ENCODE data around the gene TMEM191C.
"Not testable (repeated sequence)": the region's sequence is repeated elsewhere in the genome, so short reads cannot be mapped to it uniquely, and the experiment has no call there.

TMEM191C gene

DNA sequence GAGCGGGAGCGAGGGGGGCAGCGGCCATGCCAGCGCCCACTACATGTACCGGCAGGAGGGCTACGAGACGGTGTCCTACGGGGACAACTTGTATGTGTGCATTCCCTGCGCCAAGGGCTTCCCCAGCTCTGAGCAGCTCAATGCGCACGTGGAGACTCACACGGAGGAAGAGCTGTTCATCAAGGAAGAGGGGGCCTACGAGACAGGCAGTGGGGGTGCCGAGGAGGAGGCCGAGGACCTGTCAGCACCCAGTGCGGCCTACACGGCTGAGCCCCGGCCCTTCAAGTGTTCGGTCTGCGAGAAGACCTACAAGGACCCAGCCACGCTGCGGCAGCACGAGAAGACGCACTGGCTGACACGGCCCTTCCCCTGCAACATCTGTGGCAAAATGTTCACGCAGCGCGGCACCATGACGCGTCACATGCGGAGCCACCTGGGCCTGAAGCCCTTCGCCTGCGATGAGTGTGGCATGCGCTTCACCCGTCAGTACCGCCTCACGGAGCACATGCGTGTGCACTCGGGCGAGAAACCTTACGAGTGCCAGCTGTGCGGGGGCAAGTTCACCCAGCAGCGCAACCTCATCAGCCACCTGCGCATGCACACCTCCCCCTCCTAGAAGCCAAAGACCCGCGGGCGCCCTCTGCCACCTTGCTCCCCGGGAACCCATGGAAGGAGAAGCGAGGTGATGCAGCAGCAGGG, 20.9 kb upstream of the TMEM191C start:
- no peak for DNase-seq

DNA sequence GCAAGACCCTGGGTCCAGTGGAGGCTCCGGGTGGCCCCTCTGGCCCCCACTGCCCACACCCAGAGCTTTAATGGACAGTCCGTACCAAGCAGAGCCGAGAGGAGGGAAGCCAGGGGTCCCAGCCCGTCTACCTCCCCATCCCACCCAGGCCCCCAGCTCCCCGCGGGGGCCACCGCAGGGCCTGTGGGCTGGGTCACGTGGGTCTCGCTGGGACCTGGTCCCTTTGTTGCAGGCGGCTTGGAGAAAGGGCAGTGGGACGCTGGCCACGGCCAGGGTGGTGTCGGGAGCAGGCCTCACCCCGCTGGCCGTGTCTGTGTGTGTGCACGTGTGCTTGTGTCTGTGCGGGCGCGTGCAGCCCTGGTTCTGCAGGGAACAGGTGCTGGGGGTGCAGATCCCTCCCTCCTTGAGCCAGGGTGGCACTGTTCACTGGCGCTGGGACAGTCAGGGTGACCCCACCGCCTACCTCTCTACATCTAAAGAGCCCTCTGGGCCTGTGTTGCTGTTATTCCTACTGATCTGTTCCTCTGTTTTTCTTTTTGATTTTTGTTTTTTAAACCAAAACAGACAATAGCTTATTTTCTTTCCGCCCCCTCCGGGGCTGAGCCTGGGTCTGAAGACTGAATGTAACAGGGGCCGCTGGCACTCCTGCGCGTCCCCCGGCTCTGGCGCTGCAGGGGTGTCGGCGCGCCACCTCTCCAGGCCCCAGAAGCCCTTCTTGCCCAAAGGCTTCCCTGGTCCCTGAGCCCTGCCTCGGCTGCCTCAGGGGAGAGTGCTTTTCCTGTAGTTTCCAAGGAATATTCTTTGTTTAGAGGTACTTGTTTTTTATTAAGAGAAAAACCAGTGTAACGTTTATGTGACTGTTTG, 20.1 kb upstream of the TMEM191C start:
- no peak for DNase-seq

DNA sequence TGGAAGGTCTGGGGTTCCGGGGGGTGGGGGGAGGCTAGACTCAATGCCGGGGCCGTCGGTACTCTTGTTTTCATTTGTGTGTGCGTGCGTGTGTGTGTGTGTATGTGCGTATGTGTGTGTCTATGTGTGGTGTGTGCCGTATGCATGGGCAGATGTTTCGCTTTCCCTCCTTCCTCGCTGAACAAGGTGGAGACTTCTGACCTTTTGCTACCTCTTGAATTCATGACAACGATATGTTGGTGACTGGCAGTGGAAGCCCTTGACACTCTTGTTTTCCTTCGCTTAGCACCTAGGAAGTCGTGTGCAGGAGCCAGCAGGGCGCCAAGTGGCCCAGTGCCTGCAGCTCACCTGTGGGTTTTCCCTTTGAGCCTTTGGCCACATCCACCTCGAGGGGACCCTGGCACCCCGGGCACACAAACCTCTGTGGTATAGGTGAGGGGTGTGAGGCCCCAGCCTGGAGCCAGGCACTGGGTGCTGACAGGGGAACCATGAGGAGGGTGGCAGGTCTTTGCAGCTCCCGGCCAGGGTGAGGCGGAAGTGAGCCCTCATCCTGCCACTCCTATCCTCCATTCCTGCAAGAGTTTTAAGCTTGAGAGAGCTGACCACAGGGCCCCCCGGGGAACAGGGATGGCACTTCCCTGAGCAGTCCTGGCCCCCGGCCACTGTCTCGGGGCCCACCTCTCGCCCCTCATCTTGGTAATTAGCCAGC, 19.3 kb upstream of the TMEM191C start:
- DNase-seq: no peak

DNA sequence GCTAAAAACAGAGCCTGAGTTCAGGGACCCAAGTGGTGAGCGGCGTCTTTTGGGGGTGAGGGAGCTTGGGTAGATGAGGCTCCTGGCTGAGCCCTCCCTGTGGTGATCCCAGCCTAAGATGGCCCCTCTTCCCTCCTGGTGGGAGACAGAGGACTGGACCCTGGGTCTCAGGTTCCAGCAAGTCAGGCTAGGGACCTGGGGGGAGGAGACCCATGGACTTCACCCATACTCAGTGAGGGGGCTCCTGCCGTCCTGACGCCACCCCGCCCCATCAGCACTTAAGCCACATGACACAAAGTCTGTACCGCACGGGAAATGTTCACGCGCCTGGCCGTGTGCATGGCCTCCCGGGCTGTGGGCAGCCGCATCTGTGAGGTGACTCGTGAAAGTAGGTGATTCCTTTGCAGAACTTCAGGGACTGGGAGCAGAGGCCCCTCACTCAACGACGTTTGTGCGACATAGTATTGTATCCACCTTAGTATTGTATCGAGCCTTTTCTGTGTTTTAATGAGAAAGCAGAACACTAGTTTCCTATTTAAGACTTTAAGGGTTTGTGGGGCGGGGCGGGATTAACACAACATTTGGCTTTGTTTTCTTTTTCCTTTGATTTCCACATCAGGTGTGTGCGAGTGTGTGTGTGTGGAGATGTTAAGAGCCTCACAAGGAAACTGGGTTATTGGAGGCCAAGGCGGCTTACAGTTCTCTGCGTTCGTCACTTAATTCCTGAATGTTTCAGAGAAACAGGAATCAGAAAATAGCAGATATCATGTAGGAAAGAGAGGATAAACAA, 18.4 kb upstream of the TMEM191C start:
- DNase-seq: no peak

DNA sequence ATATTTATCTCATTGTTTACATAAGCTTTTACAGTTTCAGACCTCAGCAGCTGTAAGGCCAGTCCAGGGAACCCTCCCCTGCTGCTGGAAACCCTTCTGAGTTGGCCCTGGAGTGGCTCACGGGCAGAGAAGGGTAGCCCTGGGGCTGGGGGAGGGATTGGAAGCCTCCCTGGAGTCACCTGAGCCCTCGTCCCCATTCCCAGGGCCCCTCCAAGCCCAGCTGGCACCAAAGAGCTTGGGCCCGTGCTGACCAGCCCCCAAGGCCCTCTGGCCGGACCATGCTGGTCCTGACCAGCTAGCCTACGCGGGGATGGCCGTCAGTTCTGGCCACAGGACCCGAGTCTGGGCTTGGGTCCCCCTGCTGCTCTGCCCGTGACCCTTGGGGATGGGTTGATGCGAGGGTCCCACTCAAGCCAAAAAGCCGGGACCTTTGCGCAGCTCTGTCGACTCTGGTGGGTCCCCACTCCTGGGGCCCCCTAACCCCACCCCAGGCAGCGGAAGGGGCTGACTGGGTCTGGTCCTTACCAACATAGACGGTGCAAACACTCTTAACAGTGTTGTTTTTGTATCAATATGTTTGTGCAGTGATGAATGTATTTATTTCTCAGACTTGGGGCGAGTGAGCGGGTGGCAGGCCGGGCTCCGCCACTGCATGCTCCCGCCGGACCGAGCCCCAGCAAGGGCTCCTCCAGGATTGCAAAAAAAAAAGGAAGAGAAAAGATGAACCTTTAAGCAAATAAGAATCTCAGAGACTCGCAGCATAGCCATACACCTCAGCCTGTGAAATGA, 17.5 kb upstream of the TMEM191C start:
- DNase-seq: no peak

DNA sequence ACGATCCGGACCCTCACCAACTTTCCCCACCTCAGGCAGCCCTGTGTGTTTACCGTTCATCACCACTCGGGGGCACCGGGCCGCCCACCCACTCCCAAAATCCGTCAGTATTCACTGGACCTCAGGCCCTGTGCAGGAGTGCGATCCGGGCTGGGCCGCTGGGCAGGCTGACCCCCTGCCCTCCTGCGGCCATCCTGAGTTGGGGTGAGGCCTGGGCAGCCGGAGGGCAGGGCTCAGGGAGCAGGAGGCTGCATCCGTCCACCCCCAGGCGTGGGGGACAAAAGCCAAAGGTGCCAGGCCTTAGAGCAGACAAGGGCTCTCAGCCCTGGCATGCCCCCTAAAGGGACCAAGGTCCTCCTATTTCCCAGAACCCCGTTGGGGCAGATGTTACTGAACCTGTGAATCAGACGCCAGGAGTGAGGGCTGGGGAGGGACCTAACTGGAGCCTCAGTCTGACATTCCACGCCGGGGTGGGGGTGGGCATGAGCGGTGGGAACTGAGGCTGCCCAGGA, 16.8 kb upstream of the TMEM191C start:
- DNase-seq: no peak

DNA sequence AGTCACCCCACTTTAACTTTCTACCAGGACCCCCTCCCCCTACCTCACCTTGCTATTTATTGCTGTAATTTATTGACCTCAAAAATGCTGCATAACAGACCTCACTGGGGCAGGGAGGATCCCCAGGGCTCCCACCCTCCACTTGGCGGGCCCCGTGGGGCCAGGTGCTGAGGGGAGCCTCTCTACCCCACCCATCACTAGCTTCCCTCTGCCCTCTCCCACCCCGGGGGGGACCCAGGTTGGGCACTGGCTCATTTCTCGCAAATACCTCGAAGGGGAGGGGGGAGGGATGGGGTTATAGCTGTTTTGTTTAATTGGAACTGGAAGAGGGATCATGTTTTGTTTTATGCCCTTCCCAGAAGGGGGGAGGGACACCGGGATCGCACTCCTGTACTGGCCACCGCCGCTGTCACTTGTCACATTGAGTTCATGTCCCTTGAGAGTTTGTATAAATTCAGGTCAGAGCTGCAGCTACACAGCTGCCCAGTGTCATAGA, 16.3 kb upstream of the TMEM191C start:
- DNase-seq: no peak

DNA sequence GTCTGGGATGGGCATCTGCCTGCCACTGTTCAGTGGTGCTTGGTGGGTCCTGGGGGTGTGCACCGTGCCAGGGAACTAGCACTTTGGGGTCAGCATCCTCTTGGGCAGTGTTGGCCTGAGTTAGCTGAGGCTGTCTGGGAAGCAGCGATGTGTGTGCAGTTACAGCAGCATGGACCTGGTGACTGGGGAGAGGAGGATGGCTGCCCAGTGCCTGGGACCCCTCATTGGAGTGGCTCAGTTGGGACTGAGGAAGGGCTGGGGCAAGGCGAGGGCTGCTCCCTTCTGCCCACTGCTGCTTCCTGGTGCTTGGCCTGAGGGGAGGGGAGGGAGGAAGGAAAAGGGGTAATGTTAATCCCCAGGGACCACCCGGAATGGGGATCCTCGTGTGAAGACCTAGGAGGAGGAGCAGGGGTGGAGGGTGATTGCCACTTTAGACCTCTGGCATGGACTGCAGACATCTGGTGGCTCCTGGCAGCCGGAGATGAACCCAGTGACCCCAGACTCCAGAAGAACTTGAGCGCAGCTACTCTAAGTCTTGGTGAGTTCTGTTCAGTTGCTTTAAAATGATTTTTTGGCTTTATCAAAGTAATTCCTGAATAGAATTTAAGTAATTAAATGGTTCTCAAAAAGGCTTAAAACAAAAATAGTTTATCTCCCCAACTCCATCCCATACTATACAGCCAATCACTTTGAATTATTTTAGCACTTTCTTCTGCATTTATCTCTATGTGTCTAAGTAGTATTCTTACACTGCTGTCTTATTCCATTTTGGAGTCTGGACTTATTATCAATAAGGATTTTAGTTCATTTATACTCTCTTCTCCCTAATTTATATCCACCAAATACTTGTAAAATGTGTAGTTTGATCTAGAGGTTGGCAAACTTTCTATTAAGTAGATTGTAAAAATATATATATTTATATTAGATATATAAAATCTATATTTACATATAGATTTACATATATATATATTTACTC, 15.4 kb upstream of the TMEM191C start:
- DNase-seq: no peak

DNA sequence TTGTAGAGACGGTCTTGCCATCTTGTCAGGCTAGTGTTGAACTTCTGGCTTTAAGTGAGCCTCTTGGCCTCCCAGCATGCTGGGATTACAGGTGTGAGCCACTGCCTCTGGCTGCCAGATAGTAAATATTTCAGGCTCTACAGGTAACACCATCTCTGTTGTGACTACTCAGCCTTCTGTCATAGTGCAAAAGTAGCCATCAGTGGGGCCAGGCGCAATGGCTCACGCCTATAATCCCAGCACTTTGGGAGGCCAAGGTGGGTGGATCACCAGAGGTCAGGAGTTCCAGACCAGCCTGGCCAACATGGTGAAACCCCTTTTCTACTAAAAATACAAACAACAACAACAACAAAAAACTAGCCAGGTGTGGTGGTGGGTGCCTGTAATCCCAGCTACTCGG, 14.5 kb upstream of the TMEM191C start:
- DNase-seq: not testable (repeated sequence)

DNA sequence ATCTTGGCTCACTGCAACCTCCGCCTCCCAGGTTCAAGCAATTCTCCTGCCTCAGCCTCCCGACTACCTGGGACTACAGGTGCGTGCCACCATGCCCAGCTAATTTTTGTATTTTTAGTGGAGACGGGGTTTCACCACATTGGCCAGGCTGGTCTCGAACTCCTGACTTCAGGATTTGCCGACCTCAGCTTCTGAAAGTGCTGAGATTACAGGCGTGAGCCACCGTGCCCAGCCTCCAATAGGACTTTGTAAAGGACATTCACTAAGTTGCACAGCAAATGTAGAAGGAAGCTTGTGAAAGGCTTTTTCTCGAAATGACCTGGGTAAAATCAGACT, 12.2 kb upstream of the TMEM191C start:
- DNase-seq: not testable (repeated sequence)

DNA sequence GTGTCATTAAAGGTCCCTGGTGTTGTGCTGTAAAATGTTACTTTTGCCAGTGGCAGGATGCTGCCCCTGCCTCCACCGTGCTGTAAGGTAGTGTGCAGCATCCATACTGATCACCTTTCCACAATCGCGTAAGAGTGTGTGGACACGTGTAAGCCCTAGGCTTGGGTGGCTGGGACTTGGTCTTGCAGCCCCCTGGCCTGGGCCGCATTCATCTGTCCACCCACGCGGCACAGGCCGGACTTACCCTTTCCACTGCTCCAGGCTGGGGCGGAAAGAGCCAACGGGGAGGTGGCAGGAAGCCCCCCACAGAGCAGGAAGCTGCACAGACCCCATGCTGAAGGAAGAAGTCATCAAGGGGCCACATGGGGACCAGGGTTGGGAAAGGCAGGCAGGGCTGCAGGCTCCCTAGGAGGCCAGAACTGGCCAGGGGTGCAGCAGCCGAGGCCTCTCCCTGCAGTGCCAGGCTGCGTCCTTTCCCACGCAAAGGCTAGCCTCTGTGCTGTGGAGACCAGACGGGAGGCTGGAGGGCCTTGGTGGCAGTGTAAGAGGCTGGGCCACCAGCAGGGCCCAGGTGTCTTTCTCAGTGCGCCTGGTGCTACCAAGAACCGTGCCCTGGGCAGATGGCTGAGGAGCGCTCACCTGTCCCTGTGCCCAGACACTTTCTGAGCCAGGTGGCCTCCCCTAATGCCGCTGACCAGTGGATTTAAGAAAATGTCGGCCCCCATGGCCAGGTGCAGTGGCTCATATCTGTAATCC, 11.7 kb upstream of the TMEM191C start:
- DNase-seq: no peak

DNA sequence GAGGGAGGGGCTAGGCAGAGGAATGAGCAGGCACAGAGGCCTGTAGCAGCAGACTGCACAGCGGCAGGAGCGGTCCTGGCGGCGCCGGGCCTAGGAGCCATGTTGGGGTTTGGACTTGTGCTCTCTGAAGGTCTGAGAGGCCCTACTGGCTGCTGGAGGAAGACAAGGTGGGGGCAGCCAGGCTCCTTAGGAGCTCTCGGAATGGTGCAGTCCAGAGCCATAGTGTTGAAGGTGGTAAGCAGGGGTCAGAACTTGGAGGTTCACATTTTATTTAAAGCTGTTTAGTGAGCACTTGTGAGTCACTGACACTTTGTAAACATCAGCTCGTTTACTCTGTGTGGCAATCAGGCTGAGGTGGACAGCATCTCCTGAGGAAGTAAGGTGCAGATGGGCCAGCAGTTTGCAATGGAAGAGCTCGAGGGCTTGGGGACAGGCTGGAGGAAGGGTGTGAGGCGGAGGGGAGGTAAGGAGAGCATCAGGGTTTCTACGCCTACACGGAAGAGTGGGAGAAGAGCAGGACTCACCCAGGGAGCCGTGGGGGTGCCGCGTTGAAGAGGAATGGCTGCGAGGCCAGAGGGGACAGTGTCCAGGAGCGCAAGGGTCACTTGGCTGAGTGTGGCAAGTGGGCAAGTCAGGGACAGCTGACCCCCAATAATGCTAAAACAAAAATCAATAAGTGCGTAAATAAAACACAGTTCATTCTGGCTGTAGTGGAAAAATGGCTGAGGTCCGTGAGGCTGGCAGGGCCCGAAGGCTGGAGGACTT, 10.0 kb upstream of the TMEM191C start:
- DNase-seq: no peak

DNA sequence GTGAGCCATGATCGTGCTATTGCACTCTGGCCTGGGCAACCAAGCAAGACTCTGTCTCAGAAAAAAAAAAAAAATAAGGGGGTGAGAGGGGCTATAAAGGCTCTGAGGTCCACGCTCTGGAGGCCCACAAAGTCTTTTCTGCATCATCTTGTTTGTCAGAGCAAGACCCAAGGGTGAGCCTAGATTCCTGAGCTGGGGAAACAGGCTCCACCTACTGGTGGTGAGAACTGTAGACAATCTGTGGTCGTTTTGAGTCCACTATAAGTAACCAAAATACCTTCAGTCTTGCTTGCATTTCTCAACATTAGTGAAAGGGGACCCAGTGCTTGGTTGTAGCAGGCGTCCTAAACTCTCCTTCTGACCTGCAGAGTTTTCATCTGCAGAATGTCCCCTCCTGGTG, 4.5 kb upstream of the TMEM191C start:
- DNase-seq: not testable (repeated sequence)

DNA sequence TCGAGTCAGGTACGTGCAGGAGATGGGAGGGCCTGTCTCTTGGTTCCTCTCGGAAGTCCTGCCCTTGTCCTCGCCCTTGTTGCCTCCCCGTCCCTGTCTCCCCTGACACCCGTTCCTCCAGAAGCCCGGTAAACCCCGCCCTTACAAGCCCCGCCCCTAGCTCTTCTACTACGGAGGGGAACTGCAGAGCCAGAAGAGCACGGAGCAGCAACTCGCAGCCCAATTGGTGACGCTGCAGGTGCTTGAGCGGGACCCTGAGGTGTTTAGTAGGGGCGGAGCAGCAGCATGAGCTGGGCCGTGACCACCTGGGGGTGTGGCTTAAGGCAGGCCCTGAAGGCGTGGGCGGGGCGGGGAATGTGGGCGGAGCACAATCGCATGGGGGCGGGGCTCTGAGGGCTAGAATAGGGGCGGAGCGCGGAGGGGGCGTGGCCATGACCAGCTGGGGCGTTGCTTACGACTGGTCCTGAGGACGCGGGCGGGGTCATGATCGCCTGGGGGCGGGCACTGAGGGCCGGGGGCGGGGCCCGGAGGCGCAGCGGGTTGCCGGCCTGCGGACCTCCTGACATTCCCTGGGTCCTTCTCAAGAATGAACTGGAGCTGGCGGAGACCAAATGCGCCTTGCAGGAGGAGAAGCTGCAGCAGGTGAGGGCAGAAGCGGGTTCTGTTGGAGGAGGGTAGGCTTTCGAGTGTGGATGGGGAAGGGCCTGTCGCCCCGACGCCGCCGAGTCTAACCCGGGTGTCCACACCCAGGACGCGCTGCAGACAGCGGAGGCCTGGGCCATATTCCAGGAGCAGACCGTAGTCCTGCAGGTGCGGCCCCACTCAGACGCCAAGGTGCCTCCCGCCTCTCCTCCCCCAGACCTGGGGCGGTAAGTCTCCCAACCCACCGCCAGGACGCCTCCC, 1.3 kb downstream of the TMEM191C start:
- not testable (repeated sequence) for DNase-seq

DNA sequence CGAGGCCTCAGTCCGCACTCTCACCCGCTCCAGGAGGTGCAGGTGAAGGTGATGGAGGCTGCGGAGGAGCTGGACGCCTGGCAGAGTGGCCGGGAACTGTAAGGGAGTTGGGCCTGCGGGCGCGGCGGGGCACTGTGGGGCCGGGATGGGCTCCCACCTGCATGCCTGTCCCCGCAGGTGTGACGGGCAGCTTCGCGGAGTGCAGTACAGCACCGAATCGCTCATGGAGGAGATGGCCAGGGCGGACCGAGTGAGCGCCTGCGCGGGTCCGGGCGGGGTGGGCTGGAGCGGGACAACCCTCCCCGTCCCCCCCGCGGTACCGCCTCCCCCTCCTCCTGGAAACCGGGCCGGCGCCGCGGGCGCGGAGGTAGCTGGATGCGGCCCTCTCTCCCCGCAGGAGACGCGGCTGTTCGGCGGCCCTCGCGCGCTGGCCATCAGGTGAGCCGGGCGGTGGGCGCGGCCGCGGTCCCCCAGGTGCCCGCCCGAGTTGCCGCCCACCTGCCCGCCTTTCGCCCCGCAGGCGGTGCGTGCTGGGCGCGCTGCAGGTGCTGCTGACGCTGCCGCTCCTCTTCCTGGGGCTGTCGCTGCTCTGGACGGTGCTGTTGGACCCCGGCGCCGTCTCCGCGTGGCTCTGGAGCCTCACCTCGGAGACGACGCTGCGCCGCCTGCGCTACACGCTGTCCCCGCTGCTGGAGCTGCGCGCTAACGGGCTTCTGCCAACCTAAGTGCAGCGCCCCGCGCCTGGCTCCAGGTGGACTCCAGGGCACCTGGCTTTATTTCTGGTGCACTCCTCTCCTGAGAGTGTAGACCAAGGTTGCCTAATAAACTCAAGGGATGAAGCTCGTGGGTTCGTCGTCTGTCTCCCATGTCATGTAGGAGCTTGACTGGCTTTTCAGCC, 2.2 kb downstream of the TMEM191C start:
- not testable (repeated sequence) for DNase-seq

All from anterior cingulate cortex (tissue), 58 donors.